Left ventricle myocardium inferior (tissue), 1 donor: Measurements from ENCODE around the gene UIMC1. TPM values are rescaled to one million over a fixed set of nuclear protein-coding genes. Genes with fewer than 3 reads are reported as not detected.

ENCODE experiments used
- DNase-seq: peaks from one replicate; pipeline ENCODE4 v3.0.0-alpha.2; 2020
- H3K27ac ChIP-seq: fragments of 200-600 bp; replicated peaks from 2 replicates; pipeline ENCODE4 v1.8.0; 2021
- H3K27me3 ChIP-seq: fragments of 200-600 bp; 2 replicates; pipeline ENCODE4 v1.8.0; 2021; ENCODE audit warnings: low read depth
- H3K36me3 ChIP-seq: fragments of 200-600 bp; 2 replicates; pipeline ENCODE4 v1.8.0; 2021
- H3K4me1 ChIP-seq: fragments of 200-600 bp; 2 replicates; pipeline ENCODE4 v1.8.0; 2021
- H3K4me3 ChIP-seq: fragments of 200-600 bp; 2 replicates; pipeline ENCODE4 v1.8.0; 2021; ENCODE audit warnings: mild to moderate bottlenecking, moderate library complexity
- H3K9me3 ChIP-seq: fragments of 200-600 bp; replicated peaks from 2 replicates; pipeline ENCODE4 v1.8.0; 2021
- intact Hi-C: fragments of 100-400 bp; cut with micrococcal nuclease; formaldehyde crosslinking; loops from one replicate; pipeline ENCODE4 v1.11.0; 2022
- total RNA-seq: library from RNA; stranded (reverse); fragmentation: NEBNext Ultra II Directional; extraction: Animal tissue kit (Norgen Biotek cat#: 25700); gene quantifications from one replicate; pipeline ENCODE4 v1.2.1, GENCODE V29; 2021
- TF ChIP-seq, protein P1 (sequence below): fragments of 200-600 bp; IDR thresholded peaks from 2 replicates; pipeline ENCODE4 v1.8.0; 2021; ENCODE audit warnings: antibody characterized with exemption, mild to moderate bottlenecking, borderline replicate concordance
- donor health status: DM: no; HTN: yes; CAD: no; lungs with severe emphysema.

UIMC1 gene
- total RNA-seq, 1 donor from 2014 or later = 30.7 TPM

GRCh38 chr5:176943816-176944215 lies 62.8 kb downstream of the UIMC1 start:
- intact Hi-C loops = no loop called here
- H3K27me3 ChIP-seq = no peaks in the 10 kb centered on the region
- peak overlapping the region; percentile 49 for H3K27ac ChIP-seq
- H3K9me3 ChIP-seq = no peaks in the 10 kb centered on the region
- TF ChIP-seq, protein P1, sequence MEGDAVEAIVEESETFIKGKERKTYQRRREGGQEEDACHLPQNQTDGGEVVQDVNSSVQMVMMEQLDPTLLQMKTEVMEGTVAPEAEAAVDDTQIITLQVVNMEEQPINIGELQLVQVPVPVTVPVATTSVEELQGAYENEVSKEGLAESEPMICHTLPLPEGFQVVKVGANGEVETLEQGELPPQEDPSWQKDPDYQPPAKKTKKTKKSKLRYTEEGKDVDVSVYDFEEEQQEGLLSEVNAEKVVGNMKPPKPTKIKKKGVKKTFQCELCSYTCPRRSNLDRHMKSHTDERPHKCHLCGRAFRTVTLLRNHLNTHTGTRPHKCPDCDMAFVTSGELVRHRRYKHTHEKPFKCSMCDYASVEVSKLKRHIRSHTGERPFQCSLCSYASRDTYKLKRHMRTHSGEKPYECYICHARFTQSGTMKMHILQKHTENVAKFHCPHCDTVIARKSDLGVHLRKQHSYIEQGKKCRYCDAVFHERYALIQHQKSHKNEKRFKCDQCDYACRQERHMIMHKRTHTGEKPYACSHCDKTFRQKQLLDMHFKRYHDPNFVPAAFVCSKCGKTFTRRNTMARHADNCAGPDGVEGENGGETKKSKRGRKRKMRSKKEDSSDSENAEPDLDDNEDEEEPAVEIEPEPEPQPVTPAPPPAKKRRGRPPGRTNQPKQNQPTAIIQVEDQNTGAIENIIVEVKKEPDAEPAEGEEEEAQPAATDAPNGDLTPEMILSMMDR = no peak
- DNase-seq = no peak
- H3K4me1 ChIP-seq = peaks cover 34% of the 10 kb centered on the region
- H3K4me3 ChIP-seq = no peak overlapping the region
- H3K36me3 ChIP-seq = peaks cover 53% of the 10 kb centered on the region

GRCh38 chr5:176941951-176942350 lies 64.6 kb downstream of the UIMC1 start:
- Histone ChIP-seq H3K36me3 (peaks cover 55% of the 10 kb centered on the region), H3K27ac (no peak overlapping the region), H3K27me3 (no peaks in the 10 kb centered on the region), H3K9me3 (no peaks in the 10 kb centered on the region), H3K4me3 (no peak overlapping the region), H3K4me1 (peaks cover 23% of the 10 kb centered on the region)
- TF ChIP-seq, protein P1 = no peak
- DNase-seq = no peak
- intact Hi-C loops = no loop called here

DNA sequence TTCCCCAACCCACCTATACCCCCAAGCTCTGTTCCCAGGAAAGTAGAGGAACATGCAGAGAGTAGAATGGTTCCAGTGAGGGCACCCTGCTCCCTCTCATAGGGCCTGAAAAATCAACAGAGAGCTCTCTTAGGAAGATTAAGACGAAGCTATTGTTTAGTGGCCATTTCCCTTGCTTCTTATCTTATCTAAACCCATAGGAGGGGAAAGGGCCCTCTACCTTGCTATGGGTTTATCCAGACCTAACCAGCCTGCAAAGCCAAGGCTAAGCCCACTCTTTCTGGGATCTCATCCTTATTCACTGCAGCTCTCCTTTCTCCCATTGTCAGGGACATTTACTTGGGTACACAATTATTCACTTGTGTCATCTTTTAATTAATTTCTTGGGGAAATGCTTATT lies 68.1 kb downstream of the UIMC1 start:
- H3K4me1 ChIP-seq = peaks cover 20% of the 10 kb centered on the region
- intact Hi-C loops = no loop called here
- no peak overlapping the region for H3K27ac ChIP-seq
- no peak for DNase-seq
- H3K9me3 ChIP-seq = no peaks in the 10 kb centered on the region
- TF ChIP-seq, protein P1 = no peak
- no peak overlapping the region for H3K4me3 ChIP-seq
- H3K36me3 ChIP-seq = peaks cover 52% of the 10 kb centered on the region
- H3K27me3 ChIP-seq = no peaks in the 10 kb centered on the region

GRCh38 chr5:176935017-176935416 lies 71.6 kb downstream of the UIMC1 start:
- H3K4me1 ChIP-seq = peaks cover 13% of the 10 kb centered on the region
- TF ChIP-seq, protein P1 = no peak
- peaks cover 62% of the 10 kb centered on the region for H3K36me3 ChIP-seq

DNA sequence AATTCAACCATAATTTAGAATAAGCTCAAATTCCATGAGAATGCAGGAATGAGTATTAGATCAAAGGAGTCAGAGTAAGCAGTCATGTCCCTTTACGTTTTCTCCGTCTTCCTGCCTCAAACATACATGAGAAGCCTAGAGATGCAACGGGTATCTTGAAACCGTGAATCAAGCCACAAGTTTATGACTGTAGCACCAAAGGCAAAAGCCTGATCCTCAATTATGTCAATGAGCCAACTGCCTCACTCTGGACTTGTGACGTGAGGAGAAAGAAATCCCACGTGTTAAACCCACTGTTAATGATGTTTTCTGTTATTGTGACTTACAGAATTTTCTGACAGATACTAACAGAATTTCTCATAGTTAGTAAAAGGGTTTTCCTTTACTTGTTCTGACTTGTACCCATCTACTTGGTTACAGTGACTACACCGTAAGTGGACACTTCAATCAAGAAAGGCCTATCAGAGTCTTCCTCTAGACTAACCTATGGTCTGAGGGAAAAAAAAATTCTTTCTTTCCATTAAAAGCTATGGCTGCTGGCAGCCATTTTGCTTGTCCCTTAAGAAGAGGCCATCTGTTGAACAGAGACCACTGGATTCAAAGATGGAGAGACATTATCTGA lies 72.2 kb downstream of the UIMC1 start:
- H3K36me3 ChIP-seq = peaks cover 60% of the 10 kb centered on the region
- no peak overlapping the region for H3K27ac ChIP-seq
- H3K9me3 ChIP-seq = no peaks in the 10 kb centered on the region
- peaks cover 13% of the 10 kb centered on the region for H3K4me1 ChIP-seq
- DNase-seq = no peak
- TF ChIP-seq, protein P1 = no peak
- H3K27me3 ChIP-seq = no peaks in the 10 kb centered on the region
- intact Hi-C loops = no loop called here
- H3K4me3 ChIP-seq = no peak overlapping the region

More at GRCh38 chr5:176935017-176935416, 71.6 kb downstream of the UIMC1 start:
- Histone ChIP-seq H3K27me3 (no peaks in the 10 kb centered on the region), H3K27ac (no peak overlapping the region), H3K4me3 (no peak overlapping the region), H3K9me3 (no peaks in the 10 kb centered on the region)
- DNase-seq = no peak
- intact Hi-C loops = no loop called here
